Neural cell (in vitro differentiated cells): ENCODE measurements around the gene GRIN1. TPM values are rescaled to one million over a fixed set of nuclear protein-coding genes. Genes with fewer than 3 reads are reported as not detected.

ENCODE experiments used
- H2AFZ ChIP-seq: fragments of 200-600, 300-800 bp; sonication (generic), shearing (Covaris generic); 2 replicates; pipeline ENCODE4 v1.6.0; 2014; ENCODE audit warnings: low read depth, mild to moderate bottlenecking, antibody characterized with exemption, low read length, moderate library complexity
- H3F3A ChIP-seq: fragments of 200-600 bp; shearing (Covaris generic); 2 replicates; pipeline ENCODE4 v1.6.1; 2016; ENCODE audit warnings: mild to moderate bottlenecking, moderate library complexity, mixed read lengths, antibody characterized with exemption, low read length; ENCODE audit not compliant: insufficient read depth, poor library complexity, severe bottlenecking
- H3K27ac ChIP-seq: fragments of 200-600, 300-800 bp; sonication (generic), shearing (Covaris generic); 2 replicates; pipeline ENCODE4 v1.5.1; 2014; ENCODE audit warnings: mild to moderate bottlenecking, low read length, moderate library complexity
- H3K27me3 ChIP-seq: fragments of 300-800, 200-600 bp; sonication (generic), shearing (Covaris generic); 2 replicates; pipeline ENCODE4 v1.6.0; 2014; ENCODE audit warnings: mild to moderate bottlenecking, low read depth, low read length, moderate library complexity; ENCODE audit not compliant: insufficient read depth
- H3K36me3 ChIP-seq: fragments of 300-800, 200-600 bp; sonication (generic), shearing (Covaris generic); 2 replicates; pipeline ENCODE4 v1.5.1; 2014; ENCODE audit warnings: mild to moderate bottlenecking, antibody characterized with exemption, low read length, moderate library complexity; ENCODE audit not compliant: insufficient read depth
- H3K4me2 ChIP-seq: fragments of 300-800, 200-600 bp; sonication (generic), shearing (Covaris generic); 2 replicates; pipeline ENCODE4 v1.6.0; 2014; ENCODE audit warnings: mild to moderate bottlenecking, low read length
- H3K4me3 ChIP-seq: fragments of 300-800, 200-600 bp; sonication (generic), shearing (Covaris generic); 2 replicates; pipeline ENCODE4 v1.5.1; 2014; ENCODE audit warnings: mild to moderate bottlenecking, low read length, moderate library complexity
- H3K79me2 ChIP-seq: fragments of 200-600 bp; shearing (Covaris generic); replicated peaks from 2 replicates; pipeline ENCODE4 v1.6.0; 2014; ENCODE audit warnings: mild to moderate bottlenecking, low read length, moderate library complexity; ENCODE audit not compliant: insufficient read depth
- H3K9ac ChIP-seq: fragments of 300-800, 200-600 bp; sonication (generic), shearing (Covaris generic); 2 replicates; pipeline ENCODE4 v1.6.1; 2016; ENCODE audit warnings: mild to moderate bottlenecking, low read length, mixed read lengths
- H3K9me2 ChIP-seq: fragments of 200-600 bp; shearing (Covaris generic); 2 replicates; pipeline ENCODE4 v1.6.1; 2016; ENCODE audit warnings: mild to moderate bottlenecking, low read length, mixed read lengths; ENCODE audit not compliant: insufficient read depth
- H3K9me3 ChIP-seq: fragments of 200-600, 300-800 bp; sonication (generic), shearing (Covaris generic); 2 replicates; pipeline ENCODE4 v1.6.1; 2016; ENCODE audit warnings: mild to moderate bottlenecking, mixed run types, low read length, moderate library complexity, mixed read lengths
- H4K20me1 ChIP-seq: fragments of 200-600 bp; shearing (Covaris generic); 2 replicates; pipeline ENCODE4 v1.6.1; 2016; ENCODE audit warnings: mild to moderate bottlenecking, mixed run types; ENCODE audit not compliant: insufficient read depth
- EP300 ChIP-seq: fragments of 450-650 bp; conservative IDR thresholded peaks from 2 replicates; pipeline ENCODE4 v1.6.1; 2014; ENCODE audit warnings: antibody characterized with exemption, mild to moderate bottlenecking, moderate library complexity; ENCODE audit not compliant: poor library complexity, severe bottlenecking
- EZH2 ChIP-seq: fragments of 200-600, 300-800 bp; shearing (Covaris generic), sonication (generic); IDR thresholded peaks from 2 replicates; pipeline ENCODE4 v1.6.1; 2014; ENCODE audit warnings: antibody characterized with exemption, low read length, borderline replicate concordance, mild to moderate bottlenecking; ENCODE audit not compliant: insufficient read depth, poor library complexity, severe bottlenecking
- MXI1 ChIP-seq: fragments of 450-650 bp; conservative IDR thresholded peaks from 2 replicates; pipeline ENCODE4 v1.6.1; 2014; ENCODE audit warnings: antibody characterized with exemption, mild to moderate bottlenecking; ENCODE audit not compliant: poor library complexity, severe bottlenecking
- REST ChIP-seq: IDR thresholded peaks from 2 replicates; pipeline ENCODE4 v1.6.1; 2012; ENCODE audit warnings: borderline replicate concordance
- SMC3 ChIP-seq: fragments of 450-650 bp; conservative IDR thresholded peaks from 2 replicates; pipeline ENCODE4 v1.6.1; 2014; ENCODE audit warnings: antibody characterized with exemption, mild to moderate bottlenecking, moderate library complexity; ENCODE audit not compliant: poor library complexity
- TAF1 ChIP-seq: IDR thresholded peaks from 2 replicates; pipeline ENCODE4 v1.6.1; 2012; ENCODE audit warnings: low read depth
- polyA plus RNA-seq: library from polyadenylated mRNA; depleted of rRNA; stranded (reverse); fragments of >200 nt; gene quantifications from 2 replicates; pipeline ENCODE4 v1.2.3, GENCODE V29; 2014
- TF ChIP-seq, protein P1 (sequence below): fragments of 450-650 bp; IDR thresholded peaks from 2 replicates; pipeline ENCODE4 v1.5.1; 2014; ENCODE audit warnings: antibody characterized with exemption, mild to moderate bottlenecking, moderate library complexity; ENCODE audit not compliant: poor library complexity, severe bottlenecking

The GRIN1 gene
- polyA plus RNA-seq, 1 donor from 2014 or later: 0.58 TPM

- H3K9me2 ChIP-seq: no peaks in the 10 kb centered on the region
- no peaks in the 10 kb centered on the region for H3K36me3 ChIP-seq
- no peak overlapping the region for H3K27ac ChIP-seq
- no peaks in the 10 kb centered on the region for H3K9me3 ChIP-seq
- H3F3A ChIP-seq: no peaks in the 10 kb centered on the region
- no peak overlapping the region for H3K4me3 ChIP-seq
- no peaks in the 10 kb centered on the region for H4K20me1 ChIP-seq
- H3K4me2 ChIP-seq: no peak overlapping the region
- H3K9ac ChIP-seq: no peak overlapping the region
- no peak for TF ChIP-seq TAF1
- no peak overlapping the region for H2AFZ ChIP-seq
- H3K27me3 ChIP-seq: no peaks in the 10 kb centered on the region
- H3K79me2 ChIP-seq: no peaks in the 10 kb centered on the region
Measured at GRCh38 chr9:137107982-137108381, 31.0 kb upstream of the GRIN1 start.

DNA sequence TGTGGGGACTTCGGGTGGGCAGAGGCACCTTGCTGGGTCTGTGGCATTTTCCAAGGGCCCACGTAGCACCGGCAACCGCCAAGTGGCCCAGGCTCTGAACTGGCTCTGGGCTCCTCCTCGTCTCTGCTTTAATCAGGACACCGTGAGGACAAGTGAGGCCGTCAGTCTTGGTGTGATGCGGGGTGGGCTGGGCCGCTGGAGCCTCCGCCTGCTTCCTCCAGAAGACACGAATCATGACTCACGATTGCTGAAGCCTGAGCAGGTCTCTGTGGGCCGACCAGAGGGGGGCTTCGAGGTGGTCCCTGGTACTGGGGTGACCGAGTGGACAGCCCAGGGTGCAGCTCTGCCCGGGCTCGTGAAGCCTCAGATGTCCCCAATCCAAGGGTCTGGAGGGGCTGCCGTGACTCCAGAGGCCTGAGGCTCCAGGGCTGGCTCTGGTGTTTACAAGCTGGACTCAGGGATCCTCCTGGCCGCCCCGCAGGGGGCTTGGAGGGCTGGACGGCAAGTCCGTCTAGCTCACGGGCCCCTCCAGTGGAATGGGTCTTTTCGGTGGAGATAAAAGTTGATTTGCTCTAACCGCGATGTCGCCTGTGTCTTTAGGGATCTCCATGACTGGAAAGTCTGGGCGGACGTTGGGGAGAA is 30.2 kb upstream of the GRIN1 start:
- no peak overlapping the region for H3K9ac ChIP-seq
- no peaks in the 10 kb centered on the region for H3K9me2 ChIP-seq
- peaks cover 4% of the 10 kb centered on the region for H3K27me3 ChIP-seq
- no peaks in the 10 kb centered on the region for H3K79me2 ChIP-seq
- TF ChIP-seq REST: no peak
- no peak for TF ChIP-seq EP300
- TF ChIP-seq, protein P1, sequence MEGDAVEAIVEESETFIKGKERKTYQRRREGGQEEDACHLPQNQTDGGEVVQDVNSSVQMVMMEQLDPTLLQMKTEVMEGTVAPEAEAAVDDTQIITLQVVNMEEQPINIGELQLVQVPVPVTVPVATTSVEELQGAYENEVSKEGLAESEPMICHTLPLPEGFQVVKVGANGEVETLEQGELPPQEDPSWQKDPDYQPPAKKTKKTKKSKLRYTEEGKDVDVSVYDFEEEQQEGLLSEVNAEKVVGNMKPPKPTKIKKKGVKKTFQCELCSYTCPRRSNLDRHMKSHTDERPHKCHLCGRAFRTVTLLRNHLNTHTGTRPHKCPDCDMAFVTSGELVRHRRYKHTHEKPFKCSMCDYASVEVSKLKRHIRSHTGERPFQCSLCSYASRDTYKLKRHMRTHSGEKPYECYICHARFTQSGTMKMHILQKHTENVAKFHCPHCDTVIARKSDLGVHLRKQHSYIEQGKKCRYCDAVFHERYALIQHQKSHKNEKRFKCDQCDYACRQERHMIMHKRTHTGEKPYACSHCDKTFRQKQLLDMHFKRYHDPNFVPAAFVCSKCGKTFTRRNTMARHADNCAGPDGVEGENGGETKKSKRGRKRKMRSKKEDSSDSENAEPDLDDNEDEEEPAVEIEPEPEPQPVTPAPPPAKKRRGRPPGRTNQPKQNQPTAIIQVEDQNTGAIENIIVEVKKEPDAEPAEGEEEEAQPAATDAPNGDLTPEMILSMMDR: no peak
- TF ChIP-seq MXI1: no peak
- no peak overlapping the region for H3K4me2 ChIP-seq
- H3F3A ChIP-seq: no peaks in the 10 kb centered on the region
- H2AFZ ChIP-seq: no peak overlapping the region
- H4K20me1 ChIP-seq: no peaks in the 10 kb centered on the region
- H3K4me3 ChIP-seq: no peak overlapping the region
- H3K36me3 ChIP-seq: no peaks in the 10 kb centered on the region
- no peak overlapping the region for H3K27ac ChIP-seq
- no peaks in the 10 kb centered on the region for H3K9me3 ChIP-seq

- Histone ChIP-seq H3K9me2 (no peaks in the 10 kb centered on the region), H3K27me3 (peaks cover 4% of the 10 kb centered on the region), H3K36me3 (no peaks in the 10 kb centered on the region), H3K9ac (no peak overlapping the region), H3F3A (no peaks in the 10 kb centered on the region), H4K20me1 (no peaks in the 10 kb centered on the region), H3K4me2 (no peak overlapping the region), H3K4me3 (no peak overlapping the region), H2AFZ (no peak overlapping the region), H3K79me2 (no peaks in the 10 kb centered on the region), H3K27ac (no peak overlapping the region), H3K9me3 (no peaks in the 10 kb centered on the region)
- TF ChIP-seq REST (no peak), SMC3 (no peak), MXI1 (no peak), TAF1 (no peak), EZH2 (no peak)
Measured at GRCh38 chr9:137109250-137110146, 29.5 kb upstream of the GRIN1 start.
